HepG2 (cell line): ENCODE results near the gene CHAF1B. TPM values are rescaled to one million over a fixed set of nuclear protein-coding genes. Genes with fewer than 3 reads are reported as not detected.
A peak's percentile ranks its signal among the peaks of the same experiment; 100 is the strongest.

Source experiments
- AFF4 ChIP-seq: sonication (generic); formaldehyde crosslinking; IDR thresholded peaks from 2 replicates; pipeline ENCODE4 v1.4.0; 2020; ENCODE audit warnings: missing genetic modification reagents
- CC2D1A ChIP-seq: sonication (generic); formaldehyde crosslinking; IDR thresholded peaks from 2 replicates; pipeline ENCODE4 v1.8.1; 2023; ENCODE audit warnings: mild to moderate bottlenecking, missing genetic modification reagents
- CEBPB ChIP-seq: IDR thresholded peaks from 2 replicates; pipeline ENCODE4 v1.6.1; 2011; ENCODE audit warnings: low read depth, low read length, improper control_type of control experiment, borderline replicate concordance
- FOXO1 ChIP-seq: sonication (generic); formaldehyde crosslinking; IDR thresholded peaks from 2 replicates; pipeline ENCODE4 v1.4.0; 2020; ENCODE audit warnings: missing genetic modification reagents
- GPBP1L1 ChIP-seq: sonication (generic); formaldehyde crosslinking; IDR thresholded peaks from 2 replicates; pipeline ENCODE4 v1.5.0; 2020; ENCODE audit warnings: mild to moderate bottlenecking, missing genetic modification reagents
- IRF2 ChIP-seq: IDR thresholded peaks from 2 replicates; pipeline ENCODE4 v1.6.1; 2018; ENCODE audit warnings: missing genetic modification reagents, missing compliant biosample characterization
- MTF2 ChIP-seq: sonication (generic); formaldehyde crosslinking; IDR thresholded peaks from 2 replicates; pipeline ENCODE4 v1.5.0; 2020; ENCODE audit warnings: missing genetic modification reagents, borderline replicate concordance
- NFIC ChIP-seq: IDR thresholded peaks from 2 replicates; pipeline ENCODE4 v1.6.1; 2012; ENCODE audit warnings: mild to moderate bottlenecking, low read length, inconsistent platforms
- TIGD3 ChIP-seq: sonication (generic); formaldehyde crosslinking; IDR thresholded peaks from 2 replicates; pipeline ENCODE4 v1.5.1; 2020; ENCODE audit warnings: mild to moderate bottlenecking, missing genetic modification reagents, borderline replicate concordance
- TRIM22 ChIP-seq: fragments of 450-650 bp; IDR thresholded peaks from 2 replicates; pipeline ENCODE4 v1.6.1; 2017
- ZBTB21 ChIP-seq: sonication (generic); formaldehyde crosslinking; IDR thresholded peaks from 2 replicates; pipeline ENCODE4 v1.4.0; 2020; ENCODE audit warnings: missing genetic modification reagents
- ZC3H13 ChIP-seq: sonication (generic); formaldehyde crosslinking; IDR thresholded peaks from 2 replicates; pipeline ENCODE4 v1.8.1; 2023; ENCODE audit warnings: mild to moderate bottlenecking, missing genetic modification reagents, moderate library complexity
- ZFP90 ChIP-seq: sonication (generic); formaldehyde crosslinking; IDR thresholded peaks from 2 replicates; pipeline ENCODE4 v1.8.0; 2022; ENCODE audit warnings: missing genetic modification reagents, mild to moderate bottlenecking, inconsistent platforms, borderline replicate concordance
- ZFP91 ChIP-seq: sonication (generic); formaldehyde crosslinking; IDR thresholded peaks from 2 replicates; pipeline ENCODE4 v1.9.0; 2022; ENCODE audit warnings: missing genetic modification reagents, mild to moderate bottlenecking, borderline replicate concordance
- ZNF264 ChIP-seq: sonication (generic); formaldehyde crosslinking; IDR thresholded peaks from 2 replicates; pipeline ENCODE4 v1.4.0; 2020; ENCODE audit warnings: missing genetic modification reagents
- ZNF280B ChIP-seq: sonication (generic); formaldehyde crosslinking; IDR thresholded peaks from 2 replicates; pipeline ENCODE4 v1.5.0; 2020; ENCODE audit warnings: missing genetic modification reagents, mild to moderate bottlenecking, borderline replicate concordance
- ZNF33A ChIP-seq: sonication (generic); formaldehyde crosslinking; IDR thresholded peaks from 2 replicates; pipeline ENCODE4 v1.5.1; 2020; ENCODE audit warnings: missing genetic modification reagents, mild to moderate bottlenecking, moderate library complexity, borderline replicate concordance
- ZNF354B ChIP-seq: sonication (generic); formaldehyde crosslinking; IDR thresholded peaks from 2 replicates; pipeline ENCODE4 v1.8.0; 2022; ENCODE audit warnings: mild to moderate bottlenecking, missing genetic modification reagents
- ZNF773 ChIP-seq: sonication (generic); formaldehyde crosslinking; IDR thresholded peaks from 2 replicates; pipeline ENCODE4 v1.4.0; 2020; ENCODE audit warnings: missing genetic modification reagents, borderline replicate concordance
- ZNF839 ChIP-seq: sonication (generic); formaldehyde crosslinking; IDR thresholded peaks from 2 replicates; pipeline ENCODE4 v1.4.0; 2020; ENCODE audit warnings: missing genetic modification reagents, mild to moderate bottlenecking, borderline replicate concordance
- polyA plus RNA-seq, 8 experiments: library from polyadenylated mRNA; depleted of rRNA in 3 of 8; stranded (reverse) in 7 of 8; unstranded in 1 of 8; fragments of >200 nt; fragmentation: Illumina TruSeq in 4 of 8; extraction: Trizol in 4 of 8; gene quantifications; 2 replicates each; pipeline versions ENCODE4 v1.2.1 to v1.2.3, GENCODE V29; 2011 to 2016; ENCODE audit warnings: low read depth in 4 of 8, missing spikeins in 1 of 8, mixed read lengths in 1 of 8; ENCODE audit not compliant: insufficient read depth in 1 of 8
- total RNA-seq, 5 experiments: library from RNA; depleted of rRNA; stranded (reverse); fragments of >200 nt; fragmentation: Illumina TruSeq; extraction: Trizol; gene quantifications; 2 replicates each; pipeline ENCODE4 v1.2.3, GENCODE V29; 2016; ENCODE audit warnings: low read depth in 1 of 5

Gene CHAF1B
- total and polyA plus RNA-seq, 2 of the 13 experiments (the other 11 are each of a cell fraction or from before 2014, with no cell fraction given), result 5.1 to 14.1 TPM

GRCh38 chr21:36419996-36420395 lies 34.8 kb downstream of the CHAF1B start (continued):
- no peak for TF ChIP-seq GPBP1L1 (CRISPR knock-in tag)
- no peak for TF ChIP-seq ZFP90 (CRISPR knock-in tag)
- TF ChIP-seq ZNF839 (CRISPR knock-in tag), result no peak
- no peak for TF ChIP-seq ZNF33A (CRISPR knock-in tag)
- no peak for TF ChIP-seq AFF4 (CRISPR knock-in tag)
- no peak for TF ChIP-seq CEBPB
- no peak for TF ChIP-seq ZC3H13
- TF ChIP-seq FOXO1 (CRISPR knock-in tag), result 0 out of 2 replicates have a peak, but pooled peaks have one; percentile 39
- TF ChIP-seq NFIC, result no peak
- TF ChIP-seq TIGD3, result no peak
- no peak for TF ChIP-seq ZNF773 (CRISPR knock-in tag)
- no peak for TF ChIP-seq IRF2 (CRISPR knock-in tag)
- no peak for TF ChIP-seq CC2D1A (CRISPR knock-in tag)
- no peak for TF ChIP-seq ZNF354B
- TF ChIP-seq ZNF264, result peak; percentile 48; the same call in 1 of the 2 replicates
- TF ChIP-seq TRIM22, result no peak
- no peak for TF ChIP-seq ZNF280B (CRISPR knock-in tag)
- TF ChIP-seq ZBTB21, result no peak
- TF ChIP-seq MTF2 (CRISPR knock-in tag), result no peak
- TF ChIP-seq ZFP91 (CRISPR knock-in tag), result no peak
